KMS-11 (cell line): ENCODE data around the gene KCNMB2.

Experiments
- H2AFZ ChIP-seq: fragments of 200-600 bp; sonication (generic); 2 replicates; pipeline ENCODE4 v1.6.1; 2016; ENCODE audit warnings: antibody characterized with exemption, mixed run types, low read depth
- H3K27ac ChIP-seq: fragments of 200-600 bp; sonication (generic); 2 replicates; pipeline ENCODE4 v1.6.1; 2016; ENCODE audit warnings: mild to moderate bottlenecking, mixed run types
- H3K27me3 ChIP-seq: fragments of 200-600 bp; sonication (generic); 2 replicates; pipeline ENCODE4 v1.6.1; 2017; ENCODE audit warnings: mild to moderate bottlenecking, low read depth, mixed run types, moderate library complexity; ENCODE audit not compliant: insufficient read depth
- H3K36me3 ChIP-seq: fragments of 200-600 bp; sonication (generic); 2 replicates; pipeline ENCODE4 v1.6.1; 2017; ENCODE audit warnings: mild to moderate bottlenecking, mixed run types; ENCODE audit not compliant: insufficient read depth
- H3K4me1 ChIP-seq: fragments of 200-600 bp; sonication (generic); 2 replicates; pipeline ENCODE4 v1.6.1; 2016; ENCODE audit warnings: mild to moderate bottlenecking, low read depth, mixed run types; ENCODE audit not compliant: poor library complexity, severe bottlenecking
- H3K4me2 ChIP-seq: fragments of 200-600 bp; sonication (generic); 2 replicates; pipeline ENCODE4 v1.7.0; 2016; ENCODE audit warnings: mild to moderate bottlenecking, mixed run types
- H3K4me3 ChIP-seq: fragments of 200-600 bp; sonication (generic); IDR thresholded peaks from 2 replicates; pipeline ENCODE4 v1.6.1; 2017; ENCODE audit warnings: low read depth, low read length, mixed read lengths; ENCODE audit not compliant: insufficient read depth
- H3K79me2 ChIP-seq: fragments of 200-600 bp; sonication (generic); 2 replicates; pipeline ENCODE4 v1.6.1; 2016; ENCODE audit warnings: low read depth, mixed run types; ENCODE audit not compliant: insufficient read depth
- H3K9ac ChIP-seq: fragments of 200-600 bp; sonication (generic); 2 replicates; pipeline ENCODE4 v1.6.1; 2016; ENCODE audit warnings: mild to moderate bottlenecking, mixed run types
- H4K20me1 ChIP-seq: fragments of 200-600 bp; sonication (generic); 2 replicates; pipeline ENCODE4 v1.6.1; 2016; ENCODE audit warnings: mild to moderate bottlenecking, mixed run types; ENCODE audit not compliant: insufficient read depth
- CTCF ChIP-seq: fragments of 200-600 bp; sonication (generic); conservative IDR thresholded peaks from 2 replicates; pipeline ENCODE4 v1.6.1; 2017; ENCODE audit warnings: low read depth, mild to moderate bottlenecking, antibody characterized with exemption, low read length, moderate library complexity, mixed read lengths

KCNMB2 gene

GRCh38 chr3:178875836-178876235 lies 339.6 kb downstream of the KCNMB2 start:
- H3K9ac ChIP-seq, result no peak overlapping the region
- H4K20me1 ChIP-seq, result no peaks in the 10 kb centered on the region
- no peak overlapping the region for H3K4me2 ChIP-seq
- TF ChIP-seq CTCF, result no peak
- H3K27me3 ChIP-seq, result no peaks in the 10 kb centered on the region
- H2AFZ ChIP-seq, result no peak overlapping the region
- peaks cover 7% of the 10 kb centered on the region for H3K4me1 ChIP-seq
- H3K36me3 ChIP-seq, result no peaks in the 10 kb centered on the region
- H3K27ac ChIP-seq, result no peak overlapping the region
- no peaks in the 10 kb centered on the region for H3K79me2 ChIP-seq
- H3K4me3 ChIP-seq, result no peak overlapping the region

- no peaks in the 10 kb centered on the region for H3K27me3 ChIP-seq
- H3K79me2 ChIP-seq, result no peaks in the 10 kb centered on the region
- no peak overlapping the region for H3K4me2 ChIP-seq
- no peaks in the 10 kb centered on the region for H3K4me1 ChIP-seq
- no peak overlapping the region for H3K4me3 ChIP-seq
- no peak for TF ChIP-seq CTCF
- H3K27ac ChIP-seq, result no peak overlapping the region
- H3K36me3 ChIP-seq, result no peaks in the 10 kb centered on the region
- no peak overlapping the region for H2AFZ ChIP-seq
- no peak overlapping the region for H3K9ac ChIP-seq
- H4K20me1 ChIP-seq, result no peaks in the 10 kb centered on the region
Measured at GRCh38 chr3:178880274-178880673, 344.0 kb downstream of the KCNMB2 start.
